Frontal cortex (tissue), 4 donors: ENCODE results near the gene PRKCZ. TPM values are rescaled to one million over a fixed set of nuclear protein-coding genes. Genes with fewer than 3 reads are reported as not detected.
A peak's percentile ranks its signal among the peaks of the same experiment; 100 is the strongest.
"Not testable (repeated sequence)": the region's sequence is repeated elsewhere in the genome, so short reads cannot be mapped to it uniquely, and the experiment has no call there.

Experiments
- DNase-seq, 2 donors: peaks; one replicate each; pipeline ENCODE4 v3.0.0; 2012; ENCODE audit warnings: low spot score in 2 of 2
- FAIRE-seq: peaks from 2 replicates; lab custom pipeline; 2012; peaks lifted over from hg19 to GRCh38; lab: Jason Lieb, UNC
- total RNA-seq: library from RNA; depleted of rRNA; stranded (reverse); fragments of >200 nt; gene quantifications from one replicate; pipeline ENCODE4 v1.2.3, GENCODE V29; 2014
- donor health status: control.
- donor health status: control.
- donor health status: control.

The PRKCZ gene
- total RNA-seq, 1 donor from 2014 or later: 58.7 TPM

GRCh38 chr1:2080140-2080539 is 29.9 kb downstream of the PRKCZ start:
- FAIRE-seq (no peak), DNase-seq (no peak)

GRCh38 chr1:2080884-2081283 is 30.7 kb downstream of the PRKCZ start:
- no peak for FAIRE-seq
- no peak for DNase-seq

- FAIRE-seq: no peak
- no peak for DNase-seq
Measured at GRCh38 chr1:2081326-2081885, 31.2 kb downstream of the PRKCZ start.

GRCh38 chr1:2082064-2082463 is 31.9 kb downstream of the PRKCZ start:
- no peak for DNase-seq
- no peak for FAIRE-seq

GRCh38 chr1:2083666-2084065 is 33.5 kb downstream of the PRKCZ start:
- DNase-seq (no peak), FAIRE-seq (no peak)

- no peak for DNase-seq
- FAIRE-seq: no peak
Measured at GRCh38 chr1:2084306-2084705, 34.1 kb downstream of the PRKCZ start.

GRCh38 chr1:2085080-2085479 is 34.9 kb downstream of the PRKCZ start:
- FAIRE-seq: no peak
- DNase-seq: no peak

- no peak for FAIRE-seq
Measured at GRCh38 chr1:2086446-2087078, 36.4 kb downstream of the PRKCZ start.

GRCh38 chr1:2087766-2088165 is 37.6 kb downstream of the PRKCZ start:
- FAIRE-seq: no peak
- DNase-seq: peak; percentile 51 to 64

More at GRCh38 chr1:2086446-2087078, 36.4 kb downstream of the PRKCZ start:
- no peak for DNase-seq

- FAIRE-seq (no peak), DNase-seq (no peak)
Measured at GRCh38 chr1:2088458-2088857, 38.2 kb downstream of the PRKCZ start.

GRCh38 chr1:2089051-2089450 is 38.8 kb downstream of the PRKCZ start:
- DNase-seq (no peak), FAIRE-seq (no peak)

GRCh38 chr1:2090216-2090890 is 40.1 kb downstream of the PRKCZ start:
- FAIRE-seq (no peak), DNase-seq (no peak)

GRCh38 chr1:2091611-2092604 is 41.7 kb downstream of the PRKCZ start:
- DNase-seq (peak; percentile 61 to 64), FAIRE-seq (no peak)

- no peak for DNase-seq
- FAIRE-seq: no peak
Measured at GRCh38 chr1:2093055-2093454, 42.8 kb downstream of the PRKCZ start.

GRCh38 chr1:2093636-2094035 is 43.4 kb downstream of the PRKCZ start:
- DNase-seq: no peak
- FAIRE-seq: no peak

- FAIRE-seq, DNase-seq: not testable (repeated sequence)
Measured at GRCh38 chr1:2094269-2095158, 44.3 kb downstream of the PRKCZ start.

GRCh38 chr1:2095394-2095793 is 45.2 kb downstream of the PRKCZ start:
- FAIRE-seq (no peak), DNase-seq (no peak)

GRCh38 chr1:2095981-2096736 is 45.9 kb downstream of the PRKCZ start:
- DNase-seq (no peak), FAIRE-seq (no peak)
